ENCODE results near the gene RPS13.
"Not testable (repeated sequence)": the region's sequence is repeated elsewhere in the genome, so short reads cannot be mapped to it uniquely, and the experiment has no call there.

RPS13 gene

DNA sequence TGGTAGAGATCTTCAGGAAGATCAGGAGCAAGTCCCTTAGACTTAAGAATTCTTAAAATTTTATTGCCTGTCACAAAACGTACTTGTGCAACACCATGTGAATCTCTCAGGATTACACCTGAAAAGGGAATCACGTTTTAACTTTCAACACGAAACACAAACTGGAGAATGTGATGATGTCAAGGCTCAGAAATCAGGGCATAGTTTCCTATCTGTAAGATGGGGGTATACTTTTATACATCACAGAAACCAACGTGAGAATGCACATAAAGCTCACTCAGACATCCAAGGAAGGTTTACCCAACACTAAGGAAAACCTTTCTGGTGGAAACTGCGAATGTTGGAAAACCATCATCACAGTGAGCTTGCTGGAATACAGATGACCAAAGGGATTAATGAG, 2.0 kb downstream of the RPS13 start:
- Histone ChIP-seq H3K27me3 (no peaks in the 10 kb centered on the region), H3K36me3 (peaks cover 30% of the 10 kb centered on the region), H3K4me3 (ENCODE audit: low read depth in 1 of 2, low read length in 1 of 2) (no peak overlapping the region), H3K4me1 (ENCODE audit: control insufficient read depth in 1 of 2, insufficient read depth in 1 of 2, low read depth in 1 of 2, low read length in 1 of 2) (peaks cover 19 to 21% of the 10 kb centered on the region in 2 experiments), H3K27ac (no peak overlapping the region), H3K9me3 (no peaks in the 10 kb centered on the region)
- TF ChIP-seq, protein P1, sequence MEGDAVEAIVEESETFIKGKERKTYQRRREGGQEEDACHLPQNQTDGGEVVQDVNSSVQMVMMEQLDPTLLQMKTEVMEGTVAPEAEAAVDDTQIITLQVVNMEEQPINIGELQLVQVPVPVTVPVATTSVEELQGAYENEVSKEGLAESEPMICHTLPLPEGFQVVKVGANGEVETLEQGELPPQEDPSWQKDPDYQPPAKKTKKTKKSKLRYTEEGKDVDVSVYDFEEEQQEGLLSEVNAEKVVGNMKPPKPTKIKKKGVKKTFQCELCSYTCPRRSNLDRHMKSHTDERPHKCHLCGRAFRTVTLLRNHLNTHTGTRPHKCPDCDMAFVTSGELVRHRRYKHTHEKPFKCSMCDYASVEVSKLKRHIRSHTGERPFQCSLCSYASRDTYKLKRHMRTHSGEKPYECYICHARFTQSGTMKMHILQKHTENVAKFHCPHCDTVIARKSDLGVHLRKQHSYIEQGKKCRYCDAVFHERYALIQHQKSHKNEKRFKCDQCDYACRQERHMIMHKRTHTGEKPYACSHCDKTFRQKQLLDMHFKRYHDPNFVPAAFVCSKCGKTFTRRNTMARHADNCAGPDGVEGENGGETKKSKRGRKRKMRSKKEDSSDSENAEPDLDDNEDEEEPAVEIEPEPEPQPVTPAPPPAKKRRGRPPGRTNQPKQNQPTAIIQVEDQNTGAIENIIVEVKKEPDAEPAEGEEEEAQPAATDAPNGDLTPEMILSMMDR (IDR thresholded peaks at IDR 0.05): no peak

DNA sequence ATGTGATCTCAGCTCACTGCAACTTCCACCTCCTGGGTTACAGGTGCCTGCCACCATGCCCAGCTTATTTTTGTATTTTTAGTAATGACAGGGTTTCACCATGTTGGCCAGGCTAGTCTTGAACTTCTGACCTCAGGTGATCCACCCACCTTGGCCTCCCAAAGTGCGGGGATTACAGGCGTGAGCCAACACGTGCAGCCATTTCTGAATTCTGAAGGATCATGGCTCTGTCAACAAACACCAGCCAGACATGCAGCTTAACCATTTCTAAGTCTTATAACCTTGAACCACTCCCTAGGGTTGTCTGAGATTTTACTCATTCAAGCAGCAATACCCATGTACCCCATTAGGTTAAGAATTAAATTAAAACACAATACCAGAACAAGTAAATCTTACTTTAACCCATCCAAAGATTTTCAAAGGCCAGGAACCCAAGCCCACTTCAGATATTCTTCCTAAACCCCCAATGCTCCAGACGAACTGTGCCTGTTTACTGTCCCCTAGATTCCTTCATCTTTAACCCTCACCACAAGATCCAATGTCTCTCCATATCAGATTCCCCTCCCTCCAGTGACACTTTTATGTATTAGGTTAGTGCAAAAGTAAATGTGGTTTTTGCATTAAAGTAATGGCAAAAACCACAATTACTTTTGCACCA, 4.0 kb downstream of the RPS13 start:
- Histone ChIP-seq H3K27me3 (no peaks in the 10 kb centered on the region), H3K4me3 (ENCODE audit: low read depth in 1 of 2, low read length in 1 of 2) (no peak overlapping the region), H3K4me1 (ENCODE audit: control insufficient read depth in 1 of 2, insufficient read depth in 1 of 2, low read depth in 1 of 2, low read length in 1 of 2) (peaks cover 16 to 17% of the 10 kb centered on the region in 2 experiments), H3K27ac (no peak overlapping the region), H3K9me3 (no peaks in the 10 kb centered on the region), H3K36me3 (peaks cover 30% of the 10 kb centered on the region)
- TF ChIP-seq, protein P1 (IDR thresholded peaks at IDR 0.05): no peak

DNA sequence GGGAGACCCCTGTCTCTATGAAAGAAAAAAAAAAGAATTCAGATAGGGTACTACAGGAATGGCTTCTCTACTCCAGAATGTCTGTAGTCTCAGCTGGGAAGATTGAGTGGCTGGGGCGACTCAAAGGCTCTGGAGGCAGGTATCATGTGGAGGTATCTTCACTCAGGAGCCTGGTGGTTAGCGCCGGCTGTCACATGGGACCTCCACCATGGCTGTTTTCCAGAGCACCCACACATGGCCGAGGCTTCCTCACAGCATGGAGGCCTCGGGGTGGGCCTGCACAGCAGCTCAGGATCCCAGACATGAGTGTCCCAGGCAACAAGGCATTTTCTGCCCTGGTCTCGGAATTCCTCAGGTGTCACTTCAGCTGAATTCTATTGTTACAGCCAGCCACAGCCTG, 10.1 kb downstream of the RPS13 start:
- TF ChIP-seq, protein P1 (IDR thresholded peaks at IDR 0.05): no peak
- Histone ChIP-seq H3K4me1 (ENCODE audit: control insufficient read depth in 1 of 2, insufficient read depth in 1 of 2, low read depth in 1 of 2, low read length in 1 of 2) (no peaks in the 10 kb centered on the region), H3K36me3 (no peaks in the 10 kb centered on the region), H3K27ac (no peak overlapping the region), H3K9me3 (no peaks in the 10 kb centered on the region), H3K4me3 (ENCODE audit: low read depth in 1 of 2, low read length in 1 of 2) (no peak overlapping the region), H3K27me3 (no peaks in the 10 kb centered on the region)

DNA sequence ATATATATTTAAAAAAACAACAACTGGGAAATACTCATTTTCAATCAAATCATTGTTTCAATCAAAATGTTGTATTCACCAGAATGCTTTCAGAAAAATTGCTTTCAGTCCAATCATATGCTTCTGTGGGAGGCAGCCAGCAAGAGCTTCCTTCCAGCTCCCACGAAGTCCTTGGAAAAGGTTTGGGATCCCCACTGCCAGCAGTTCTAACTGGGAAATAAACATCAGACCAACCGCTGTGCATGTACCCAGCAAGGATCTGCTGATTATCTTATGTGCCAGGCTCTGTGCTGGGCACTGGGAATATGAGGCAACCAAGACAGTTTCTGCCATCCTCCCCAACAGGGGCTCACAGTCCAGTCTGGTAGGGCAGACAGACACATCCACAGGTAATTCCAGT, 10.8 kb downstream of the RPS13 start:
- Histone ChIP-seq H3K27ac (no peak overlapping the region), H3K27me3 (no peaks in the 10 kb centered on the region), H3K36me3 (no peaks in the 10 kb centered on the region), H3K4me3 (ENCODE audit: low read depth in 1 of 2, low read length in 1 of 2) (no peak overlapping the region), H3K9me3 (no peaks in the 10 kb centered on the region), H3K4me1 (ENCODE audit: control insufficient read depth in 1 of 2, insufficient read depth in 1 of 2, low read depth in 1 of 2, low read length in 1 of 2) (no peaks in the 10 kb centered on the region)
- TF ChIP-seq, protein P1 (IDR thresholded peaks at IDR 0.05): no peak

DNA sequence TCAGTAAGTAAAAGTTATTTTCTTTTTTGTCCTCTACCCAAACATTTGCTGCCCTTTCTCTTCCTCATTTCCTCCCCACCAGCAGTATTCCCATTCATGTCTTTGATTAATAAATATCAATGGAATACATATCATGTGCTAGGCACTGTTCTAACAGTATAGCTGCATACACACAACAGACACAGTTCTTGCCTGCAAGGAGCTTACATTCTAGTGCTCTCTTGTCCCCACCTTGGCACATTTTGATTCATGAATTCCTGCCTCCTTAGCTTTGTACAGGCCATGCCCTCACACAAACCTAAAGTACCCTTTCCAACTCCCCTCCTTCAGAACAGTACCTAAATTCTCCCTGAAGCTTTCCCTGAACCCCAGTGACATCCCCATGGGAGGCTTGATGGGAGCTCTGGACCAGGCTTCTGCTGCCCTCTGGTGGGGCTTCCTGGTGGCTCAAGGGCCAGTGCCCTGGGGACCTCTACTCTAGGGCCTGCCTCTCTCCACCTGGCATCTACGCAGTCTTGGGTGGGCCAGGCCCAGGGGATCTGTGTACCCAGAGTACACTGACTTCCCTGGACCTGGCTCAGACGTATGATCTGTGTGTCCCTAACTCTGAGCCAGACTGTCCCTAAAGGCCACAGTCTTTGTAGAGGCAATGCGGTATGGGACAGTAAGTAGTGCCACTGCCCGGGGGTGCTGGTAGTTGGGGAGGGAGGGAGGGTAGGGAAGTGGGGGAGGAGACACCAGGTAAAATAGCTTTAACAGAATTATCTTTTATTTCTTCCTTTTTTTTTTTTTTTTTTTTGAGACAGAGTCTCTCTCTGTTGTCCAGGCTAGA, 14.1 kb downstream of the RPS13 start:
- H3K4me1 ChIP-seq (ENCODE audit: control insufficient read depth in 1 of 2, insufficient read depth in 1 of 2, low read depth in 1 of 2, low read length in 1 of 2): no peaks in the 10 kb centered on the region
- no peak overlapping the region for H3K4me3 ChIP-seq (ENCODE audit: low read depth in 1 of 2, low read length in 1 of 2)
- H3K27ac ChIP-seq: no peak overlapping the region
- H3K27me3 ChIP-seq: no peaks in the 10 kb centered on the region
- H3K9me3 ChIP-seq: no peaks in the 10 kb centered on the region
- no peaks in the 10 kb centered on the region for H3K36me3 ChIP-seq
- TF ChIP-seq, protein P1 (IDR thresholded peaks at IDR 0.05): no peak

DNA sequence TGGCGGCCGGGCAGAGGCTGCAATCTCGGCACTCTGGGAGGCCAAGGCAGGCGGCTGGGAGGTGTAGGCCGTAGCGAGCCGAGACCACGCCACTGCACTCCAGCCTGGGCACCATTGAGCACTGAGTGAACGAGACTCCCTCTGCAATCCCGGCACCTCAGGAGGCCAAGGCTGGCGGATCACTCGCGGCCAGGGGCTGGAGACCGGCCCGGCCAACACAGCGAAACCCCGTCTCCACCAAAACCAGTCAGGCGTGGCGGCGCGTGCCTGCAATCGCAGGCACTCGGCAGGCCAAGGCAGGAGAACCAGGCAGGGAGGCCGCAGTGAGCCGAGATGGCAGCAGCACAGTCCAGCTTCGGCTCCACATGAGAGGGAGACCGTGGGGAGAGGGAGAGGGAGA, 26.3 kb downstream of the RPS13 start:
- H3K36me3 ChIP-seq; H3K27me3 ChIP-seq; H3K27ac ChIP-seq; H3K4me1 ChIP-seq (ENCODE audit: control insufficient read depth in 1 of 2, insufficient read depth in 1 of 2, low read depth in 1 of 2, low read length in 1 of 2); H3K9me3 ChIP-seq; H3K4me3 ChIP-seq (ENCODE audit: low read depth in 1 of 2, low read length in 1 of 2): not testable (repeated sequence)

DNA sequence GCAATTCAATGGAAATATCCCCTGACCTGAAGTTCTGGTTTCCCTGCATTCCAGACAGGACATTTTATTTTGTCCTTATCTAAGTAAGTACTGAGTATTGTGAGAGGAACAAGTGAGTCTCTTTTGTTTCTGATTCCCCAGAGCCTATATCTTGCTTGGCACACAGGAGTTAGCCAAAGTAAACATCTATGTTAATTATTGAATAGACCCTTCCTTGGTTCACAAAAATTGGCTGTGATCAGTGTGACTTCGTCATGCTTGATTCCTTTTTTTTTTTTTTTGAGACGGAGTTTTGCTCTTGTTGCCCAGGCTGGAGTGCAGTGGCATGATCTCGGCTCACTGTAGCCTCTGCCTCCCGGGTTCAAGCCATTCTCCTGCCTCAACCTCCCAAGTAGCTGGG, 29.0 kb downstream of the RPS13 start:
- not testable (repeated sequence) for H3K4me1 ChIP-seq (ENCODE audit: control insufficient read depth in 1 of 2, insufficient read depth in 1 of 2, low read depth in 1 of 2, low read length in 1 of 2); H3K27ac ChIP-seq; H3K27me3 ChIP-seq; H3K4me3 ChIP-seq (ENCODE audit: low read depth in 1 of 2, low read length in 1 of 2); H3K36me3 ChIP-seq; H3K9me3 ChIP-seq

All from neutrophil (primary cell).